WTC11 (cell line): ENCODE measurements around the gene GRK3. TPM values are rescaled to one million over a fixed set of nuclear protein-coding genes. Genes with fewer than 3 reads are reported as not detected.

Experiments
- ATAC-seq: fragments of 200-7000 bp; cut with Tn5 transposase; 2 replicates; pipeline ENCODE4 v1.10.0; 2021; ENCODE audit warnings: mild to moderate bottlenecking, moderate library complexity
- CTCF ChIA-PET: fragments of 300-600 bp; sonication (Branson Sonifier 250); formaldehyde crosslinking; loops from one replicate; lab custom pipeline; 2021; ENCODE audit warnings: antibody characterized with exemption; lab: Charles Lee
- POLR2A ChIA-PET: fragments of 350-600 bp; sonication (Branson Sonifier 250); formaldehyde crosslinking; loops from one replicate; lab custom pipeline; 2021; ENCODE audit warnings: antibody characterized with exemption; lab: Charles Lee
- DNase-seq: peaks from one replicate; pipeline ENCODE4 v3.0.0; 2021; ENCODE audit warnings: low spot score
- H3K27ac Mint-ChIP-seq: 2 replicates; pipeline ENCODE4 v1.8.0; 2021; ENCODE audit warnings: mixed read lengths
- H3K27me3 Mint-ChIP-seq: 2 replicates; pipeline ENCODE4 v1.8.0; 2021; ENCODE audit warnings: low read depth, mild to moderate bottlenecking, moderate library complexity, mixed read lengths
- H3K36me3 Mint-ChIP-seq: 2 replicates; pipeline ENCODE4 v1.8.0; 2021; ENCODE audit warnings: mixed read lengths
- H3K4me1 Mint-ChIP-seq: 2 replicates; pipeline ENCODE4 v1.8.0; 2022; ENCODE audit warnings: mixed read lengths
- H3K4me3 Mint-ChIP-seq: 2 replicates; pipeline ENCODE4 v1.8.0; 2021; ENCODE audit warnings: mild to moderate bottlenecking, moderate library complexity, mixed read lengths
- H3K9me3 Mint-ChIP-seq: 2 replicates; pipeline ENCODE4 v1.8.0; 2021; ENCODE audit warnings: mixed read lengths
- ATF1 ChIP-seq: sonication (generic); formaldehyde crosslinking; IDR thresholded peaks from 2 replicates; pipeline ENCODE4 v1.8.1; 2023; ENCODE audit warnings: mild to moderate bottlenecking, moderate library complexity, missing genetic modification reagents
- CREB1 ChIP-seq: sonication (generic); formaldehyde crosslinking; IDR thresholded peaks from 2 replicates; pipeline ENCODE4 v1.8.0; 2023; ENCODE audit warnings: mild to moderate bottlenecking, missing genetic modification reagents
- E2F4 ChIP-seq: sonication (generic); formaldehyde crosslinking; IDR thresholded peaks from 2 replicates; pipeline ENCODE4 v1.8.1; 2022; ENCODE audit warnings: low read depth, mild to moderate bottlenecking, moderate library complexity, missing genetic modification reagents, borderline replicate concordance
- E2F5 ChIP-seq: sonication (generic); formaldehyde crosslinking; IDR thresholded peaks from 2 replicates; pipeline ENCODE4 v1.8.1; 2022; ENCODE audit warnings: mild to moderate bottlenecking, moderate library complexity, missing genetic modification reagents
- EMX1 ChIP-seq: fragments of 250-450 bp; sonication (Bioruptor Pico); IDR thresholded peaks from 2 replicates; pipeline ENCODE4 v1.8.0; 2021; ENCODE audit warnings: mild to moderate bottlenecking
- ETV6 ChIP-seq: sonication (generic); formaldehyde crosslinking; IDR thresholded peaks from 2 replicates; pipeline ENCODE4 v1.8.1; 2022; ENCODE audit warnings: mild to moderate bottlenecking, missing genetic modification reagents
- FOXJ3 ChIP-seq: sonication (generic); formaldehyde crosslinking; IDR thresholded peaks from 2 replicates; pipeline ENCODE4 v1.9.0; 2021; ENCODE audit warnings: missing genetic modification reagents, mild to moderate bottlenecking, borderline replicate concordance
- HMGXB4 ChIP-seq: sonication (generic); formaldehyde crosslinking; IDR thresholded peaks from 2 replicates; pipeline ENCODE4 v1.8.1; 2023; ENCODE audit warnings: mild to moderate bottlenecking, moderate library complexity, missing genetic modification reagents
- JAZF1 ChIP-seq: fragments of 250-450 bp; sonication (Bioruptor Pico); IDR thresholded peaks from 2 replicates; pipeline ENCODE4 v1.9.0; 2021; ENCODE audit warnings: moderate library complexity, mild to moderate bottlenecking, inconsistent platforms
- KAT7 ChIP-seq: sonication (generic); formaldehyde crosslinking; IDR thresholded peaks from 2 replicates; pipeline ENCODE4 v1.8.1; 2023; ENCODE audit warnings: missing genetic modification reagents, mild to moderate bottlenecking, borderline replicate concordance
- MAX ChIP-seq: sonication (generic); formaldehyde crosslinking; IDR thresholded peaks from 2 replicates; pipeline ENCODE4 v1.8.0; 2022; ENCODE audit warnings: mild to moderate bottlenecking, missing genetic modification reagents
- MLX ChIP-seq: sonication (generic); formaldehyde crosslinking; IDR thresholded peaks from 2 replicates; pipeline ENCODE4 v1.8.1; 2023; ENCODE audit warnings: mild to moderate bottlenecking, missing genetic modification reagents, moderate library complexity
- NFE2L1 ChIP-seq: sonication (generic); formaldehyde crosslinking; IDR thresholded peaks from 2 replicates; pipeline ENCODE4 v1.8.1; 2023; ENCODE audit warnings: missing genetic modification reagents
- PREB ChIP-seq: sonication (generic); formaldehyde crosslinking; IDR thresholded peaks from 2 replicates; pipeline ENCODE4 v1.8.1; 2022; ENCODE audit warnings: mild to moderate bottlenecking, missing genetic modification reagents, moderate library complexity, borderline replicate concordance
- RELA ChIP-seq: sonication (generic); formaldehyde crosslinking; IDR thresholded peaks from 2 replicates; pipeline ENCODE4 v1.8.1; 2022; ENCODE audit warnings: missing genetic modification reagents, mild to moderate bottlenecking, borderline replicate concordance
- RORB ChIP-seq: fragments of 250-450 bp; sonication (Bioruptor Pico); IDR thresholded peaks from 2 replicates; pipeline ENCODE4 v1.9.0; 2021; ENCODE audit warnings: mild to moderate bottlenecking
- USF1 ChIP-seq: sonication (generic); formaldehyde crosslinking; IDR thresholded peaks from 2 replicates; pipeline ENCODE4 v1.8.0; 2022; ENCODE audit warnings: mild to moderate bottlenecking, missing genetic modification reagents
- ZBTB21 ChIP-seq: sonication (generic); formaldehyde crosslinking; IDR thresholded peaks from 2 replicates; pipeline ENCODE4 v1.8.1; 2023; ENCODE audit warnings: mild to moderate bottlenecking, missing genetic modification reagents, borderline replicate concordance
- ZNF138 ChIP-seq: sonication (generic); formaldehyde crosslinking; conservative IDR thresholded peaks from 2 replicates; pipeline ENCODE4 v1.8.1; 2022; ENCODE audit warnings: mild to moderate bottlenecking, moderate library complexity, missing genetic modification reagents
- ZNF263 ChIP-seq: sonication (generic); formaldehyde crosslinking; IDR thresholded peaks from 2 replicates; pipeline ENCODE4 v1.8.1; 2022; ENCODE audit warnings: low read depth, mild to moderate bottlenecking, moderate library complexity, missing genetic modification reagents
- ZNF281 ChIP-seq: sonication (generic); formaldehyde crosslinking; IDR thresholded peaks from 2 replicates; pipeline ENCODE4 v1.8.0; 2023; ENCODE audit warnings: mild to moderate bottlenecking, missing genetic modification reagents
- ZNF416 ChIP-seq: fragments of 250-450 bp; sonication (Bioruptor Pico); IDR thresholded peaks from 2 replicates; pipeline ENCODE4 v1.9.0; 2021; ENCODE audit warnings: mild to moderate bottlenecking, inconsistent platforms
- ZNF512 ChIP-seq: sonication (generic); formaldehyde crosslinking; IDR thresholded peaks from 2 replicates; pipeline ENCODE4 v1.8.1; 2022; ENCODE audit warnings: missing genetic modification reagents, borderline replicate concordance
- ZNF671 ChIP-seq: fragments of 250-450 bp; sonication (Bioruptor Pico); IDR thresholded peaks from 2 replicates; pipeline ENCODE4 v1.8.0; 2021; ENCODE audit warnings: mild to moderate bottlenecking
- total RNA-seq: library from RNA; stranded (reverse); gene quantifications from 3 replicates; pipeline ENCODE4 v1.2.3, GENCODE V29; 2021

GRK3 gene
- total RNA-seq, 1 experiment from 2014 or later = 27.1 TPM

- DNase-seq (no peak), ATAC-seq (no peak)
- H3K9me3 Mint-ChIP-seq = peaks cover 1% of the 10 kb centered on the region; the same call in 1 of the 2 replicates
- H3K4me1 Mint-ChIP-seq = peaks cover 25% of the 10 kb centered on the region
- ChIA-PET CTCF (interaction anchor here (0.7 kb wide), 1 partner anchor 443 kb away, joined by 3 read pairs; no protein-coding TSS in a partner anchor), POLR2A (no interaction called here)
- H3K4me3 Mint-ChIP-seq = no peak overlapping the region
- peaks cover under 1% of the 10 kb centered on the region for H3K36me3 Mint-ChIP-seq
- no peak for TF ChIP-seq E2F5 (CRISPR knock-in tag)
- no peak for TF ChIP-seq USF1 (CRISPR knock-in tag)
- TF ChIP-seq FOXJ3 = no peak
- TF ChIP-seq RORB = no peak
- TF ChIP-seq JAZF1 (CRISPR knock-in tag) = no peak
- H3K27ac Mint-ChIP-seq = no peak overlapping the region
- H3K27me3 Mint-ChIP-seq = no peaks in the 10 kb centered on the region
Observed at GRCh38 chr22:25645266-25645665, 80.8 kb downstream of the GRK3 start.

- TF ChIP-seq ZNF416 (no peak), RELA (no peak), ZNF671 (CRISPR knock-in tag) (no peak), PREB (CRISPR knock-in tag) (no peak), JAZF1 (CRISPR knock-in tag) (no peak), ZNF512 (CRISPR knock-in tag) (no peak), EMX1 (no peak), CREB1 (CRISPR knock-in tag) (no peak), KAT7 (CRISPR knock-in tag) (no peak), ETV6 (CRISPR knock-in tag) (no peak), NFE2L1 (CRISPR knock-in tag) (no peak), ZNF263 (CRISPR knock-in tag) (no peak), MAX (CRISPR knock-in tag) (no peak), ATF1 (CRISPR knock-in tag) (no peak), MLX (CRISPR knock-in tag) (no peak), E2F4 (CRISPR knock-in tag) (no peak), ZNF281 (CRISPR knock-in tag) (no peak), ZNF138 (no peak), HMGXB4 (CRISPR knock-in tag) (no peak), ZBTB21 (CRISPR knock-in tag) (no peak)
- no peaks in the 10 kb centered on the region for H3K27me3 Mint-ChIP-seq
- H3K4me3 Mint-ChIP-seq = no peak overlapping the region
- ChIA-PET CTCF (no interaction called here), POLR2A (interaction anchor here (0.5 to 0.7 kb wide), 2 partner anchors 82 to 1055 kb away, joined by 3 read pairs; no protein-coding TSS in a partner anchor)
- no peak overlapping the region for H3K27ac Mint-ChIP-seq
- H3K36me3 Mint-ChIP-seq = no peaks in the 10 kb centered on the region
- peaks cover 25% of the 10 kb centered on the region for H3K4me1 Mint-ChIP-seq
- H3K9me3 Mint-ChIP-seq = no peaks in the 10 kb centered on the region
- DNase-seq = no peak
- ATAC-seq = no peak
Observed at GRCh38 chr22:25645964-25646363, 81.5 kb downstream of the GRK3 start.
